K562 (cell line): ENCODE measurements around the gene SLC25A42.

ENCODE experiments used
- CTCF ChIP-seq, 3 experiments: IDR thresholded peaks in 2 of 3; conservative IDR thresholded peaks in 1 of 3; 2 replicates each; pipeline ENCODE4 v1.5.1; 2011 to 2012; ENCODE audit warnings: low read length in 3 of 3, mild to moderate bottlenecking in 3 of 3, control low read depth in 2 of 3, improper control_type of control experiment in 1 of 3, inconsistent platforms in 1 of 3, low read depth in 1 of 3, mixed read lengths in 1 of 3, moderate library complexity in 1 of 3; ENCODE audit not compliant: insufficient read depth in 2 of 3
- EZH2 ChIP-seq: IDR thresholded peaks from 2 replicates; pipeline ENCODE4 v1.6.1; 2012; ENCODE audit warnings: low read depth, mild to moderate bottlenecking, inconsistent platforms, low read length, borderline replicate concordance
- KDM5B ChIP-seq: fragments of 200-600 bp; sonication (generic); IDR thresholded peaks from 2 replicates; pipeline ENCODE4 v1.6.1; 2012; ENCODE audit warnings: low read depth, mild to moderate bottlenecking, moderate library complexity, low read length, control low read depth, inconsistent platforms; ENCODE audit not compliant: insufficient replicate concordance
- MLX ChIP-seq, 2 experiments: fragments of 450-650 bp in 1 of 2; sonication (generic) in 1 of 2; formaldehyde crosslinking; conservative IDR thresholded peaks; 2 replicates each; pipeline versions ENCODE4 v1.4.0 to v1.8.1; 2020 to 2022; ENCODE audit warnings: mild to moderate bottlenecking in 1 of 2, missing genetic modification reagents in 1 of 2
- NRF1 ChIP-seq, 2 experiments: fragments of 450-650 bp; IDR thresholded peaks in 1 of 2; conservative IDR thresholded peaks in 1 of 2; 2 replicates each; pipeline ENCODE4 v1.6.1; 2014; ENCODE audit warnings: mild to moderate bottlenecking in 2 of 2
- TBL1XR1 ChIP-seq, 2 experiments: IDR thresholded peaks; 2 replicates each; pipeline ENCODE4 v1.6.1; 2012; ENCODE audit warnings: improper control_type of control experiment in 2 of 2, low read length in 2 of 2, mild to moderate bottlenecking in 1 of 2
- USF1 ChIP-seq: sonication (generic); formaldehyde crosslinking; IDR thresholded peaks from 2 replicates; pipeline ENCODE4 v1.9.0; 2022; ENCODE audit warnings: mild to moderate bottlenecking, missing genetic modification reagents

GRCh38 chr19:19064811-19065745 is 1.3 kb downstream of the SLC25A42 start:
- TF ChIP-seq USF1 (CRISPR knock-in tag) (no peak), CTCF (IDR thresholded peaks at IDR 0.05 in 2 of 3, conservative IDR thresholded peaks at IDR 0.05 in 1 of 3; ENCODE audit: insufficient read depth in 2 of 3, low read depth in 1 of 3, low read length in 3 of 3) (no peak), KDM5B (no peak), EZH2 (no peak), TBL1XR1 (IDR thresholded peaks at IDR 0.05; ENCODE audit: low read length in 2 of 2) (no peak), NRF1 (conservative IDR thresholded peaks at IDR 0.05 in 1 of 2, IDR thresholded peaks at IDR 0.05 in 1 of 2) (no peak), MLX (CRISPR knock-in tag; conservative IDR thresholded peaks at IDR 0.05) (no peak)
